ENCODE data around the gene CCND1. TPM values are rescaled to one million over a fixed set of nuclear protein-coding genes. Genes with fewer than 3 reads are reported as not detected.
"Not testable (repeated sequence)": the region's sequence is repeated elsewhere in the genome, so short reads cannot be mapped to it uniquely, and the experiment has no call there.

CCND1 gene
- total and polyA plus RNA-seq, 3 experiments from 2014 or later: 0.18 to 3.8 (median 2.8) TPM

- H3K27ac ChIP-seq (ENCODE audit: low read depth, low read length): no peak overlapping the region
- H3K4me1 ChIP-seq (ENCODE audit: insufficient read depth, low read length): no peaks in the 10 kb centered on the region
- no peaks in the 10 kb centered on the region for H3K36me3 Mint-ChIP-seq
- no peak overlapping the region for H3K4me3 Mint-ChIP-seq
- no peak overlapping the region for H3K27ac Mint-ChIP-seq
- H3K9me3 Mint-ChIP-seq: peaks cover 0 to under 1% (median 0%) of the 10 kb centered on the region in 5 donors
- POLR2A ChIA-PET: no interaction called here
- H3K4me1 Mint-ChIP-seq: no peaks in the 10 kb centered on the region
- peaks cover 10 to 46% of the 10 kb centered on the region in 2 donors for H3K27me3 Mint-ChIP-seq
- DNase-seq: no peak
- H3K27me3 ChIP-seq (ENCODE audit: insufficient read depth, low read length, poor library complexity, severe bottlenecking): no peaks in the 10 kb centered on the region
- CTCF ChIA-PET: no interaction called here
- H3K9me3 ChIP-seq (ENCODE audit: low read length): no peaks in the 10 kb centered on the region
- H3K4me3 ChIP-seq (ENCODE audit: low read length): no peak overlapping the region
- no peaks in the 10 kb centered on the region for H3K36me3 ChIP-seq (ENCODE audit: insufficient read depth, low read length)
These were observed 26.9 kb upstream of the CCND1 start for GRCh38 chr11:69614085-69614484.

GRCh38 chr11:69615545-69616278, 25.2 kb upstream of the CCND1 start:
- Mint-ChIP-seq H3K4me1 (no peaks in the 10 kb centered on the region), H3K36me3 (no peaks in the 10 kb centered on the region), H3K27ac (no peak overlapping the region), H3K4me3 (no peak overlapping the region), H3K9me3 (no peaks in the 10 kb centered on the region), H3K27me3 (peaks cover 6 to 49% of the 10 kb centered on the region in 2 donors)
- no peak overlapping the region for H3K4me3 ChIP-seq (ENCODE audit: low read length)
- no peaks in the 10 kb centered on the region for H3K9me3 ChIP-seq (ENCODE audit: low read length)
- DNase-seq: no peak
- ChIA-PET POLR2A (no interaction called here), CTCF (no interaction called here)
- H3K27ac ChIP-seq (ENCODE audit: low read depth, low read length): no peak overlapping the region
- H3K4me1 ChIP-seq (ENCODE audit: insufficient read depth, low read length): no peaks in the 10 kb centered on the region
- H3K36me3 ChIP-seq (ENCODE audit: insufficient read depth, low read length): no peaks in the 10 kb centered on the region
- H3K27me3 ChIP-seq (ENCODE audit: insufficient read depth, low read length, poor library complexity, severe bottlenecking): no peaks in the 10 kb centered on the region

DNA sequence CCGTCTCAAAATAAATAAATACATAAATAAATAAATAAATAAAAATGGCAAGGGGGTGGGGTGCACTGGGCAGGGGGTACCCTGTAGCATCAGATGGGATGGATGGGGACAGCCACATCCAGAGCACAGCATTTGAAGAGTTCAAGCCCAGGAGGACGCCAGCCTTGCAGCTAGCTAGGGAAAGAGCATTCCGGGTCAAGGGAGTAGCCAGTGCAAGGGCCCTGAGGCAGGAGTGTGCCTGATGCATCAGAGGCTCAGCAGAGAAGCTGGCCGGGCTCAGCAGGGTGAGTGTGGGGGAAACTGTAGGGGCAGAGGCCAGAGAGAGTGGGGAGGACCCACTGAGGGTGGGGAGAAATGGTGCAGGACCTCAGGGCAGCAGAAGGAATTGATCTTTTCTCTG, 23.7 kb upstream of the CCND1 start:
- CTCF ChIA-PET: no interaction called here
- no peak overlapping the region for H3K4me3 ChIP-seq (ENCODE audit: low read length)
- DNase-seq: no peak
- no peaks in the 10 kb centered on the region for H3K4me1 ChIP-seq (ENCODE audit: insufficient read depth, low read length)
- Mint-ChIP-seq H3K9me3 (no peaks in the 10 kb centered on the region), H3K36me3 (no peaks in the 10 kb centered on the region), H3K27me3 (peaks cover 3 to 43% of the 10 kb centered on the region in 2 donors), H3K27ac (no peak overlapping the region), H3K4me3 (no peak overlapping the region), H3K4me1 (no peaks in the 10 kb centered on the region)
- POLR2A ChIA-PET: no interaction called here
- H3K27ac ChIP-seq (ENCODE audit: low read depth, low read length): no peak overlapping the region
- no peaks in the 10 kb centered on the region for H3K27me3 ChIP-seq (ENCODE audit: insufficient read depth, low read length, poor library complexity, severe bottlenecking)
- H3K36me3 ChIP-seq (ENCODE audit: insufficient read depth, low read length): no peaks in the 10 kb centered on the region
- no peaks in the 10 kb centered on the region for H3K9me3 ChIP-seq (ENCODE audit: low read length)

DNA sequence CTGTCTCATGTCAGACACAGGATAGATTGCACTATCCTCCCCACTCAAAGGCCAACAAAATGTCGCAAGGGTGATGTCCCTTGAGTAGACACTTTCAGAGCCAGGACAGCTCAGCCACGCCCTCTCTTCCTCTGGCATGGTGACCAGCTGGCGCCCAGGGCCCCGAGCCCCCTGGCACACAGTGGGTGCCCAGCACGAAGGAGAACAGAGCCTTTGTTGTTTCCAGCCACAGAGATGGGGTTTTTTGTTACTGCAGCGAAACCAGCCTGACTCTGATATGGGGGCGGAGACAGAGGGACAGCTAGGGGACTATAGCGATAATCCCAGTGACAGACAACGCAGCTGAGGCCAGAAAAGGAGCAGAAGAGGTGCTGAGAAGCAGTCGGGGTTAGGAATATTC, 23.3 kb upstream of the CCND1 start:
- H3K9me3 Mint-ChIP-seq: no peaks in the 10 kb centered on the region
- DNase-seq: no peak
- H3K36me3 Mint-ChIP-seq: no peaks in the 10 kb centered on the region
- no peaks in the 10 kb centered on the region for H3K4me1 ChIP-seq (ENCODE audit: insufficient read depth, low read length)
- H3K4me3 Mint-ChIP-seq: no peak overlapping the region
- no peak overlapping the region for H3K27ac ChIP-seq (ENCODE audit: low read depth, low read length)
- POLR2A ChIA-PET: no interaction called here
- H3K27me3 Mint-ChIP-seq: peaks cover 3 to 39% of the 10 kb centered on the region in 2 donors
- CTCF ChIA-PET: no interaction called here
- no peaks in the 10 kb centered on the region for H3K4me1 Mint-ChIP-seq
- no peak overlapping the region for H3K27ac Mint-ChIP-seq
- no peaks in the 10 kb centered on the region for H3K36me3 ChIP-seq (ENCODE audit: insufficient read depth, low read length)
- H3K27me3 ChIP-seq (ENCODE audit: insufficient read depth, low read length, poor library complexity, severe bottlenecking): no peaks in the 10 kb centered on the region
- no peak overlapping the region for H3K4me3 ChIP-seq (ENCODE audit: low read length)
- H3K9me3 ChIP-seq (ENCODE audit: low read length): no peaks in the 10 kb centered on the region

DNA sequence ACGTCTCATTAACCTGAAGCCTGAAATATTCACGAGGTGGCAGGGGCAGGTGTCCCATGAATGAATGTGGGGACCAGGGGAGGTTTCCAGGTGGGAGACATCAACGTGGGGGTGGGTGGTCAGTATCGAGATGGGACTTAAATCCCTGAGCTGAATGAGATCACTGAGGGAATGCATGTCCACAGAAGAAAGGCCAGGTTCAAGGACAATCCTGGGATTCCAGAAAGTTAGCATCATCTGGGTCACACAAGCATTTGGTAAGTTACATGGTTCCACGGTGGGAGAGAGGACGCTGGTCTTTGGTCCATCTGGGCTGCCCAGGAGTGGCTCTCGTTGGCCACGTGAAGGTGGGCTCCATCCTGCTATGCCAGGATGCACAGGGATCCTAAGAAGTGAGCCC, 22.7 kb upstream of the CCND1 start:
- POLR2A ChIA-PET: no interaction called here
- Mint-ChIP-seq H3K27me3 (peaks cover 3 to 39% of the 10 kb centered on the region in 2 donors), H3K9me3 (no peaks in the 10 kb centered on the region), H3K36me3 (no peaks in the 10 kb centered on the region), H3K27ac (no peak overlapping the region), H3K4me1 (no peaks in the 10 kb centered on the region), H3K4me3 (no peak overlapping the region)
- CTCF ChIA-PET: no interaction called here
- Histone ChIP-seq H3K27ac (ENCODE audit: low read depth, low read length) (no peak overlapping the region), H3K9me3 (ENCODE audit: low read length) (no peaks in the 10 kb centered on the region), H3K4me1 (ENCODE audit: insufficient read depth, low read length) (no peaks in the 10 kb centered on the region), H3K4me3 (ENCODE audit: low read length) (no peak overlapping the region), H3K27me3 (ENCODE audit: insufficient read depth, low read length, poor library complexity, severe bottlenecking) (no peaks in the 10 kb centered on the region), H3K36me3 (ENCODE audit: insufficient read depth, low read length) (no peaks in the 10 kb centered on the region)
- no peak for DNase-seq

GRCh38 chr11:69620683-69621290, 20.2 kb upstream of the CCND1 start:
- no peak for DNase-seq
- peaks cover 3 to 47% of the 10 kb centered on the region in 2 donors for H3K27me3 Mint-ChIP-seq
- H3K4me1 ChIP-seq (ENCODE audit: insufficient read depth, low read length): no peaks in the 10 kb centered on the region
- no peaks in the 10 kb centered on the region for H3K36me3 ChIP-seq (ENCODE audit: insufficient read depth, low read length)
- POLR2A ChIA-PET: no interaction called here
- H3K4me3 ChIP-seq (ENCODE audit: low read length): no peak overlapping the region
- H3K27ac Mint-ChIP-seq: no peak overlapping the region
- no peaks in the 10 kb centered on the region for H3K4me1 Mint-ChIP-seq
- no peaks in the 10 kb centered on the region for H3K36me3 Mint-ChIP-seq
- no peak overlapping the region for H3K4me3 Mint-ChIP-seq
- H3K9me3 ChIP-seq (ENCODE audit: low read length): no peaks in the 10 kb centered on the region
- H3K27ac ChIP-seq (ENCODE audit: low read depth, low read length): no peak overlapping the region
- CTCF ChIA-PET: interaction anchor here (0.7 to 1.7 kb wide), 2 partner anchors 23 to 294 kb away, joined by 3 read pairs; no protein-coding TSS in a partner anchor
- H3K9me3 Mint-ChIP-seq: no peaks in the 10 kb centered on the region
- no peaks in the 10 kb centered on the region for H3K27me3 ChIP-seq (ENCODE audit: insufficient read depth, low read length, poor library complexity, severe bottlenecking)

- H3K27ac Mint-ChIP-seq; H3K4me3 ChIP-seq (ENCODE audit: low read length); H3K27ac ChIP-seq (ENCODE audit: low read depth, low read length); H3K4me1 ChIP-seq (ENCODE audit: insufficient read depth, low read length); H3K4me3 Mint-ChIP-seq; POLR2A ChIA-PET; H3K4me1 Mint-ChIP-seq; H3K9me3 ChIP-seq (ENCODE audit: low read length); H3K36me3 ChIP-seq (ENCODE audit: insufficient read depth, low read length); DNase-seq; H3K9me3 Mint-ChIP-seq; H3K27me3 ChIP-seq (ENCODE audit: insufficient read depth, low read length, poor library complexity, severe bottlenecking); H3K36me3 Mint-ChIP-seq: not testable (repeated sequence)
- CTCF ChIA-PET: interaction anchor here (1.7 kb wide), 1 partner anchor 21 kb away, joined by 3 read pairs; no protein-coding TSS in a partner anchor
- H3K27me3 Mint-ChIP-seq: peaks cover 9 to 54% of the 10 kb centered on the region in 2 donors
These were observed 18.8 kb upstream of the CCND1 start for GRCh38 chr11:69622097-69622681.

DNA sequence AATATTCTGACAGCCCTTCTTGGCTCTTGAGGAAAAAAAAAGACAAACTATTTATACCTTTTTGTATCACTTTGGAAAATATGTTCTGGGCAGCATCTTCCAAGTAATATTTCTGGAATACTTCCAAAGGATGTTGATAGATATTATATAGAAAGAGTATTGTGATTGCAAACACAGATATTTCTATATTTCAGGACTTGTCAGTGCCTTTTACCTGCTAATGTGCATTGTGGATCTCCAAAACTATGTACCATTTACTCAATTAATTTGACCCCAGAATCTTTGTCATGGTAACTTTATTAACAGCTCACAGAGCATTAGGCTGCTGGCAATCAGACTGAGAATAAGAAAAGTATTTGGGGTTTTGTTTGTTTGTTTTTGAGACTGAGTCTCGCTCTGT, 16.7 kb upstream of the CCND1 start:
- ChIA-PET POLR2A (no interaction called here), CTCF (no interaction called here)
- H3K9me3 Mint-ChIP-seq: peaks cover 0 to 5% (median 0%) of the 10 kb centered on the region in 5 donors

More for the DNA sequence above, 16.7 kb upstream of the CCND1 start:
- Histone ChIP-seq H3K4me3 (ENCODE audit: low read length) (no peak overlapping the region), H3K27ac (ENCODE audit: low read depth, low read length) (no peak overlapping the region), H3K9me3 (ENCODE audit: low read length) (no peaks in the 10 kb centered on the region), H3K36me3 (ENCODE audit: insufficient read depth, low read length) (no peaks in the 10 kb centered on the region), H3K27me3 (ENCODE audit: insufficient read depth, low read length, poor library complexity, severe bottlenecking) (no peaks in the 10 kb centered on the region), H3K4me1 (ENCODE audit: insufficient read depth, low read length) (no peaks in the 10 kb centered on the region)
- Mint-ChIP-seq H3K27me3 (peaks cover 20 to 47% of the 10 kb centered on the region in 2 donors), H3K4me3 (no peak overlapping the region), H3K36me3 (peaks cover 0 to under 1% (median 0%) of the 10 kb centered on the region in 3 donors), H3K27ac (no peak overlapping the region), H3K4me1 (no peaks in the 10 kb centered on the region)
- no peak for DNase-seq
